GM21576 (cell line): ENCODE measurements around the gene DBNDD1.
"Not testable (repeated sequence)": the region's sequence is repeated elsewhere in the genome, so short reads cannot be mapped to it uniquely, and the experiment has no call there.

Source experiments
- ATAC-seq: cut with Tn5 transposase; IDR thresholded peaks from one replicate; pipeline ENCODE4 v1.9.1; 2021; ENCODE audit warnings: mild to moderate bottlenecking, moderate library complexity; ENCODE audit not compliant: unreplicated experiment

DBNDD1 gene

GRCh38 chr16:89994389-89994720 lies 24.9 kb downstream of the DBNDD1 start:
- ATAC-seq = no peak

DNA sequence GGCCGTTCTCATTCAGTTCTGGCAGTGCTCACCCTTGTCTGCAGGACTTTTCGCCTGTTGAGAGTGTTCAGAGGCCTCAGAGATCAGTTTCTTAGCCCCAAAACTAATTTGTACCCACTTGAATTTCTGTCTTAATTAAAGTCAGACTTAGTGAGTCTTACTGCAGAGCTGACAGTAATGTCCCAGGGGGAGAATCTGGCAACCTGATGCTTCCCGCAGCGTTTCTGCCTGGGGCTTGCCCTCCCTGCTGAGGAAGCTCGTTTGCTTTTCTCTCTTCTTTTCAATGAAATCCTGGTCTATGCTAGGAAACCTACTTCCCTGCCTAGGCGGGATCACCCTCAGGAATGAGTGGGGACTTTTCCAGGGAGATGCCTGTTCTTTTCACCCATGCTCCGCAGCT lies 25.3 kb downstream of the DBNDD1 start:
- ATAC-seq = no peak

DNA sequence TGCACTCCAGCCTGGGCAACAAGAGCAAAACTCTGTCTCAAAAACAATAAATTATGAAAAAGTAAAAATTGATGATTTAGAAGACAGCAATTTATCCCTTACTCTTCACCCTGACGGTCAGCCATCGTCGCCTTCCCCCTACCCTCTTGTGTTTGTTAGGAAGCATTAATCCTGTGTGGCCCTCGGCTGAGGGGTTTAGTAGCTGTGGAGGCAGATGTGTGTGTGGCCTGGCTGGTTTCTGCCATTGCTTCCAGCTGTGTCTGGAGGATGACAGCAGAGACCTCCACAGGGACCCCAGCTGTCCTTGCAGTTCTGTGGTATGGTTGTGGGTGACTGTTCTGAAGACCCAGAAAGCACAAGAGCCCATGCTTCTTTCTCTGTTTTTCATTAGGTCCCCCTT lies 25.9 kb downstream of the DBNDD1 start:
- ATAC-seq = no peak

- no peak for ATAC-seq
Measured at GRCh38 chr16:89990799-89991198, 28.5 kb downstream of the DBNDD1 start.

- no peak for ATAC-seq
Measured at GRCh38 chr16:89988951-89989350, 30.3 kb downstream of the DBNDD1 start.

- no peak for ATAC-seq
Measured at GRCh38 chr16:89987169-89987568, 32.1 kb downstream of the DBNDD1 start.

DNA sequence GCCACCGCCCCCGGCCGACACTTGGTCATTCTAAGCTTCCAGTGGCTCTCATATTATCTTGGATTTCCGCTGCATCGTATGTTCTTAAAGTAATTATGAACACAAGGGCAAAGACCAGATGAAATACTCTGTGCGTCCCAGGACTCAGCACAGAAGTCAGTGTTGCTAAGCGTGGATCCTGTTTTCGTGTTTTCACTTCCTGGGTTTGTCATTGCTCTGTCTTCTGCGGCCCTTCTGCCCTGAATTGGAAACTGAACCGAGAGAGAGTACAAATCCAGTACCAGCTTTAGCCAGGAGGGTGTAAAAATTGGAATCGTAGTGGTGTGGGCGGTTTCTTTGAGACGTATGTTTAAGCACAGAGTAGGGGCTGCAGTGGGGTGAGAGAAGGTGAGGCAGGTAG lies 32.7 kb downstream of the DBNDD1 start:
- no peak for ATAC-seq

DNA sequence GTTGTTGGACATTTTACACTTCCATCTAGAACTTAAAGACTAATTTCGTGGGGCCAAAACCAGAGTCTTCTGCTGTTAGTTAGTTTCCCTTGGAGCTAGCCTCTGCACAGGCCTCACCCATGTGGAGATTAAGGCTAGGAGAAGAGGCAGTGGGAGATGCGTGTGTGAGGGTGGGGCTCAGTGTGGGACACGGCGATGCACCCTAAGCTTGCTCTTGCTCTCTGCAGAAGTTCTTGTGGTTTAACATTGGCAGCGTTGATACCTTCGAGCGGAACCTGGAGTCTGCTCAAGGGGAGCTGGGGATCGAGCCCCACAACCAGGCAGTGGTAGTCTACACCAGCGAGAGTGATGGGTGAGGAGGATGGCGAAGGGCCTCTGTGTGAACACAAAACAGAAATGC lies 34.0 kb downstream of the DBNDD1 start:
- no peak for ATAC-seq

GRCh38 chr16:89984216-89984615 lies 35.0 kb downstream of the DBNDD1 start:
- no peak for ATAC-seq

GRCh38 chr16:89983536-89983935 lies 35.7 kb downstream of the DBNDD1 start:
- ATAC-seq = no peak

GRCh38 chr16:89982318-89982717 lies 36.9 kb downstream of the DBNDD1 start:
- ATAC-seq = no peak

DNA sequence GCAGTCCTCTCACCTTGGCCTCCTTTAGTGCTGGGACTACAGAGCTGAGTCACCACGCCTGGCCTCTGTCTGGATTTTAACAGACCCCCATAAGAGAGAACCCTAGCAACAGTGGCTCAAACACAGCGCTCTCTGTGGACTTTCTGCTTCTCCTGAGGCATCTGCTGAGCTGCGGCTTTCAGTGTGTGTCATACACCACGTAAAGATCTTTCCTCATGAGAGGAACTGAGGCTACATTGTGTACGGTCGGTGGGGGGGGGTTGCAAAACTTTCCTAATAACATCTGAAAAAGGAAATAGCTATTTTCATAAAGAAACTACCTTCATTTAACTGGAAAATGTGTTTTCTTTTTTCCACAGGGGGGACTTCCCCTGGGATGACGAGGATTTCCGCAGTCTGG lies 37.8 kb downstream of the DBNDD1 start:
- peak; percentile 89 for ATAC-seq

DNA sequence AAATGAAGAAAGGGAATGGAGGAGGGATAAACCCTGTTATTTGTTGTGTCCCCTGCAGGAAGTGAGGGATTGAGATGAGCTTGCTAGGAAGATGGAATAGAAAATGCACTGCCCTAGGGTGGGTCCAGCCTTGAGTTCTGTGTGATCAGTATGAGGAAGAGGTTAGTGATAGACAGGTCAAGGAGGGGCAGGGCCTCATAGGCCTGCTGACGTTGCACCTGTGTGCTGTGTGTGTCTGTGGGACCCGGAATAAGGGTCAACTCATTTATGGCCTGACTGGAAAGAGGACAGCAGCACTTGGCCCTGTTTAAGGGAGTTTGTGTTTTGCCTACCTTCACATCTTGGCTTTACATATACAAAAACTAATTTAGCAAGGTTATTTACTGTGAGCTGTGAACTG lies 44.4 kb downstream of the DBNDD1 start:
- no peak for ATAC-seq

DNA sequence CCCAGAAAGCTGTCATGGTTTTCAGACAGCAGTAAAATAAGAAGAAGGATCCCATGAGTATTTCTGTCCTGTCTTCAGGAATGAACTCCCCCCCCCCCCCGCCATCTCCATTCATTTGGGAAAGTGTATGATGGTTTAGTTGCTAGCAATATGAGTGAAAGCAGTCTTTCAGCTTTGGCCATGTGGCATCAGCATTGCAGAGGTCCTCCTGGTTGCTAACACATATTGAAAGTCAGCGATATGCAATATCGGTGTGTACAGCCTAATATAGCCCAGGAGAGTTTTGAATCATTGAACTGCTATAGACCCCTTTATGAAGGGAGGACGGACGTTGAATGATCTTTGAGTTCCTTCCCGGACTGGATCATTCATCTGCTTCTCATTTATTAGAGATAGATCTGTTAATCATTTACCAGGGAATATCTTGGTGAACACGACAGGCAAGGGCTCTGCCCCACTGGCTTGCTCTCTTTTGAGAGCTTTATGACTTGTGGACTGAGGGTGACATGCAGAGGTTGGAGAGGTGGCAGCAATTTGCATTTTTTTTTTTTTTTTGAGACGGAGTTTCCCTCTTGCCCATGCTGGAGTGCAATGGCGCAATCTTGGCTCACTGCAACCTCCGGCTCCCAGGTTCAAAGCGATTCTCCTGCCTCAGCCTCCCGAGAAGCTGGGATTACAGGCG lies 45.5 kb downstream of the DBNDD1 start:
- ATAC-seq = no peak

DNA sequence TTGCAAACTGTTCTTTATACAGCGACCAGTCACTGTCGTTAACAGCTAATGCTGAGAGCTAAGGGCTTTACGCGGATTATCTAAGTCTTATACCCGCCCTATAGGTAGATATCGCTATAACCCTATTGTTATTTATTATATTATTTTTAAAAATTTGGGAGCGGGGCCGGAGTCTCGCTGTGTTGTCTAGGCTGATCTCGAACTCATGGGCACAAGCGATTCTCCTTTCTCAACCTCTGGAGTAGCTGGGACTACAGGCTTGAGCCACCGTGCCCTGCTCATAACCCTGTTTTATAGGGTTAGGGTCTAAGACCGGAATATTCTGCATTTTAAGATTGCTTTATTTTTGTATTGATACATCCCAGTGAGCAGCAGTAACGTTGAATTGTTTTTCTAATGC lies 46.0 kb downstream of the DBNDD1 start:
- no peak for ATAC-seq

GRCh38 chr16:89972244-89973234 lies 46.7 kb downstream of the DBNDD1 start:
- peak; percentile 78 for ATAC-seq

DNA sequence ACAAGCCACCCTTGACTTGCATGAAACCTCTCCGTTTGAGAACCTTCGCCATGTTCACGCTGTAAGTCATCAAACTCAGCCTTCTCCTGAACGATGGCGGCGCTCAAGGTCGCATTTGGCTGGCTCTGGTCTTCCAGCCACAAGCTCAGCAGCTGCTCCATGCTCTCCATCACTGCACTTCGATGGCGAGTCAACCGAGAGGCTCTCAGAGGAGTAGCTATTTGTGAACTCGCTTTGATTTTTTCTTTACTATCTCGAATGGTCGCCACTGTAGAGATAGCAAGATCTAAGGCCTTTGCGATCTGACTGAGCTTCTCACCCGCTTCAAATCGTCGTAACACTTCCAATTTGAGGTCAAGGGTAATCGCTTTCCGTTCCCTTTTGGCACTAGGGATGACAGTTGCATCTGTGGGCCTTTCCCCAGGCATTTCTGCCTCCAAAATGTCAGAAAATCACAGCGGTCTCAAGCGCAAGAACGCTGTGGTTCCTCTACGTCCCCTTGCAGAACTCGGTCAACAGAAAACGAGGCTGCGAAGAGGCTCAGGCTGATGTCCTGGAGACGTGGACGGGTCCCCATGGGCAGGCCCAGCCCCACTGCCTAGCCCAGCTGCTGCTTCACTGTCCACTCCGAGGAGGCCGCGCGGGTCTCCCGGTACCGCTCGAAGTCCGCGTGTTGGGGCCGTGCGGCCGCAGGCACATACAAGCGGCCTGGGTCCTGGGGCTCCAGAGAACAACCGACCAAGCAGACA lies 47.6 kb downstream of the DBNDD1 start:
- no peak for ATAC-seq

DNA sequence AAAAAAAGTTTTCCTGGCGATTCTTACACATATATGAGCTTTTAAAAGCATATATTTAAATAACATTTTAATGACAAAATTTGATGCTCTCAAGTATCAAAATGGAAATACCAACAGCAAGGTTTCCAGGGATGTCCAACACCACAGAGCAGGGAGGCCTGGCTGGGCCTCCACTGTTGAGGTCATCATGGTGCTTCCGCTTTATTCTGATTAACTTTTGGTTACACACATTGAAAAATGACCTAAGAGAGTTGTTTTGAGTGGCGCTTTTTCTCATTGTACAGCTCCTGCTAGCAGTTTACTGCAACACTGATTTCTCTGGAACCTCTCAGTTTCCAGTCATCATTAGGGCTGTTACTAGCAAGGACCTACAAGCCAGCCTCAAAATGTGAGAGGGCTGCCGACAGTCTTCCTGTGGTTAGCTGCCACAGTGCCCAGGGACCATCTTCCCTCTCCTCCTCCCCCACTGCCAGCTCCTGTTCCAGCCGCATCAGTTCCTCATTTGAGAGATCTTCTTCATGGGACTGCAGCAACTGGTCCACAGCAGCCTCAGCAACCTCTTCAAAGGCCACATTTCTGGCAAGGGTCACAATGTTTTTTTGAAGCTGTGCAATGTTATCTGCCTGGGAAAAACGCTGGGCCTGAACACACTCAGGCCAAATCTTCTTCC lies 49.4 kb downstream of the DBNDD1 start:
- ATAC-seq = no peak

- not testable (repeated sequence) for ATAC-seq
Measured at GRCh38 chr16:89968074-89968473, 51.2 kb downstream of the DBNDD1 start.

DNA sequence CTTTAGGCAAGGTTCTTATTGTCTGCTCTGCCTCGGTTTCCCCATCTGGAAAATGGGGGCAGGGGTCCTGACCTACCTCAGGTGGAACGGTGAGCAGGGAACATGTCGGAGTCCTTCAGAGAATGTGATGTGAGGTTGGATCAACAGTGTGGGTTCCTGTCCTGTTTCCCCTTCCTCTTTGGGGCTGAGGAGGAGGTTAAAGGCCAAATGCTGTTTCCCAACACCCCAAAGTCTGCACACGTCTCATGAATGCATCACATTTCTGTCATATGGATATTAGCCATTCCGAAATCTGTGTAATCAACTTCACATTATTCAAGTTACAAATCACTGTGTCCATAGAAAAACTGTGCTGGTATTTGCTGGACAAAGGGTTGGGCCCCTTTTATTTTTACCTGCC lies 51.8 kb downstream of the DBNDD1 start:
- ATAC-seq = not testable (repeated sequence)

DNA sequence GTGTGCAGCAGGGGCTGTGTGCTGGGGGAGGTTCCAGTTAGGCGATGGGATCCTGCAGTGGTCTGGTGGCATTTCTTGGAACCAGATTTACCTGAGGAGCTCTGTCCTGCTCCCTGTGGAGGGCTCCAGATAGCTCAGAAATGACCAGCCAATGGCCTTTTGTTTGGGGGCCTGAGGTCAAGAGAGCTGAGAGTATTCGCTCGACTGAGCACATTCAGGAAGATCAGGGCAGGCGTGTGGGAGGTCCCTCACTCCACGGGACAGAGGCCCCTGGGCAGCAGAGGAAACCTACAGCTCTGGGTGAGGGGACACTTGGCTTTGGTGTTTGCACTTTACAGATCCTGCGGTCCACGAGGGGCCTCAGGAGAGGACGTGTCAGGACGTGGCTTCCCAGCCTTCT lies 52.5 kb downstream of the DBNDD1 start:
- ATAC-seq = no peak
